Heart left ventricle (tissue), 16 donors: Measurements from ENCODE around the gene ADTRP. TPM values are rescaled to one million over a fixed set of nuclear protein-coding genes. Genes with fewer than 3 reads are reported as not detected.

ENCODE experiments used
- ATAC-seq, 4 donors: fragments of 200-7000 bp; cut with Tn5 transposase; one replicate each; pipeline ENCODE4 v1.9.1; 2020 to 2022; ENCODE audit warnings: moderate library complexity in 4 of 4, mild to moderate bottlenecking in 3 of 4, moderate number of reproducible peaks in 1 of 4
- DNase-seq, 5 donors: peaks; one replicate each; pipeline ENCODE4 v3.0.0-alpha.2; 2020
- H3K27ac ChIP-seq, 12 donors: fragments of 200-600 bp; sonication (generic) in 4 of 12; one replicate each; pipeline versions ENCODE4 v1.5.0 to v1.8.0; 2016 to 2022; ENCODE audit warnings: mild to moderate bottlenecking in 2 of 12
- H3K27me3 ChIP-seq, 9 donors: fragments of 200-600 bp; sonication (generic) in 2 of 9; one replicate each; pipeline versions ENCODE4 v1.5.1 to v1.8.0; 2016 to 2022; ENCODE audit warnings: mild to moderate bottlenecking in 3 of 9
- H3K36me3 ChIP-seq, 9 donors: fragments of 200-600 bp; sonication (generic) in 2 of 9; one replicate each; pipeline versions ENCODE4 v1.5.0 to v1.8.0; 2018 to 2022; ENCODE audit warnings: mild to moderate bottlenecking in 2 of 9
- H3K4me1 ChIP-seq, 12 donors: fragments of 200-600 bp; sonication (generic) in 4 of 12; one replicate each; pipeline versions ENCODE4 v1.5.0 to v1.8.0; 2016 to 2022; ENCODE audit warnings: mild to moderate bottlenecking in 3 of 12
- H3K4me3 ChIP-seq, 12 donors: fragments of 200-600 bp; sonication (generic) in 4 of 12; one replicate each; pipeline versions ENCODE4 v1.5.0 to v1.8.0; 2017 to 2022; ENCODE audit warnings: mild to moderate bottlenecking in 9 of 12, moderate library complexity in 4 of 12
- H3K9me3 ChIP-seq, 12 donors: fragments of 200-600 bp; sonication (generic) in 4 of 12; one replicate each; pipeline versions ENCODE4 v1.5.0 to v1.8.0; 2016 to 2022; ENCODE audit warnings: mild to moderate bottlenecking in 1 of 12
- CTCF ChIP-seq, 12 donors: fragments of 200-600 bp; sonication (generic) in 4 of 12; IDR thresholded peaks; one replicate each; pipeline versions ENCODE4 v1.5.0 to v1.8.0; 2018 to 2022; ENCODE audit warnings: antibody characterized with exemption in 12 of 12, mild to moderate bottlenecking in 5 of 12
- POLR2A ChIP-seq, 2 donors: fragments of 450-650 bp; IDR thresholded peaks; one replicate each; pipeline ENCODE4 v1.6.1; 2017; ENCODE audit warnings: antibody characterized with exemption in 2 of 2, mild to moderate bottlenecking in 2 of 2, moderate library complexity in 2 of 2
- WGBS, 4 donors: extraction: QIAGEN DNeasy Blood & Tissue Kit in 2 of 4; methylation state at CpG; one replicate each; pipeline versions ENCODE4 v1.1.5 to v1.1.7; 2013 to 2018; 5-methylcytosine and 5-hydroxymethylcytosine counted together
- intact Hi-C, 10 donors: fragments of 100-400 bp; cut with DNase I; formaldehyde crosslinking; loops; one replicate each; pipeline versions ENCODE4 v1.11.1 to v1.14.2; 2022
- polyA plus RNA-seq, 2 donors: library from polyadenylated mRNA; stranded (reverse); fragments of 200-250 nt; gene quantifications; one replicate each; pipeline ENCODE4 v1.2.3, GENCODE V29; 2013
- total RNA-seq, 9 donors: library from RNA; depleted of rRNA in 2 of 9; stranded (reverse); fragments of >200 nt in 2 of 9; fragmentation: NEBNext Ultra II Directional in 3 of 9; extraction: Animal tissue kit (Norgen Biotek cat#: 25700) in 3 of 9; gene quantifications; one replicate each; pipeline versions ENCODE4 v1.1.0 to v1.2.4, GENCODE V29; 2016 to 2023
- donor health status: ischemic (EF 13 %, LVEDD 7.1; RV severe dilation, severe dysfunction).
- donor health status: healthy with polysubstance abuse.
- donor health status: DM: no; HTN: yes; CAD: no.
- donor health status: DM: no; HTN: no; CAD: no.
- donor health status: ischemic (EF 25% LVEDD 6.9; RV normal size, moderate dysfunction).
- donor health status: ischemic (EF 25% LVEDD 5.7; RV mildly dilated, moderate dysfunction).
- donor health status: healthy.
- donor health status: DM: yes; HTN: yes; CAD: no.
- donor health status: ischemic (EF 35%, LVEDD 5.7; RV mildly dilated, moderate dysfunction).
- donor health status: nonischemic (EF 11% LVEDD 7.7; RV severe dilation, severe dysfunction).
- donor health status: DM: yes; HTN: yes; CAD: no.
- donor health status: PGD.
- donor health status: ischemic (EF 29% LVEDD 5.4; RV normal size, mild dysfunction).
- donor health status: nonischemic (EF 23%, LVEDD 6.1; RV moderate dilation, normal function).

Gene ADTRP
- total and polyA plus RNA-seq, 11 donors: 0.26 to 0.85 (median 0.45) TPM; not detected in 7

- intact Hi-C loops: no loop called here
- WGBS, 4 donors: 80 to 88% (median 86%) methylated on average over 5 of the region's 5 CpGs
- Histone ChIP-seq H3K27me3 (peaks cover 0 to 7% (median 0%) of the 10 kb centered on the region in 9 donors), H3K36me3 (no peaks in the 10 kb centered on the region), H3K4me1 (no peaks in the 10 kb centered on the region), H3K27ac (no peak overlapping the region), H3K9me3 (peaks cover 0 to 12% (median 0%) of the 10 kb centered on the region in 12 donors), H3K4me3 (no peak overlapping the region)
- no peak for DNase-seq
- TF ChIP-seq POLR2A (IDR thresholded peaks at IDR 0.05): no peak
- TF ChIP-seq CTCF (IDR thresholded peaks at IDR 0.05): no peak
- no peak for ATAC-seq
Measured at GRCh38 chr6:11672669-11673068, 105.9 kb downstream of the ADTRP start.

DNA sequence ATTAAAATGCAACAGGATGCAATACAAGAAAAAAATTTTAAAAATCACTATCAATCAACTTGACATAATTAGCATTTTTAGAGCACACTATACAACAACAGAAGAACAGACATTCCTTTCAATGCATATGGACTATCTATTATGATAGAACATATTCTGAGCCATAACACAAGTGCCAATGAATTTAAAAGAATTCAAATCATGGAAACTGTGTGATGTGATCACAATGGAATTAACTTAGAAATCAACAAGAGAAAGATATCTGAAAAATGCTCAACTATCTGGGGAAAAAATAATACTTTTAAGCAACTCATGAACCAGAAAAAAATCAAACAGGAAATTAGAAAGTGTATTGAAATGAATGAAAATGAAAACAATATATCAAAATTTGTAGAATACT lies 106.3 kb downstream of the ADTRP start:
- Histone ChIP-seq H3K27ac (no peak overlapping the region), H3K9me3 (peaks cover 0 to 12% (median 0%) of the 10 kb centered on the region in 12 donors), H3K4me1 (no peaks in the 10 kb centered on the region), H3K27me3 (peaks cover 0 to 7% (median 0%) of the 10 kb centered on the region in 9 donors), H3K36me3 (no peaks in the 10 kb centered on the region), H3K4me3 (no peak overlapping the region)
- DNase-seq: no peak
- intact Hi-C loops: no loop called here
- no peak for TF ChIP-seq CTCF (IDR thresholded peaks at IDR 0.05)
- no peak for TF ChIP-seq POLR2A (IDR thresholded peaks at IDR 0.05)
- no peak for ATAC-seq

DNA sequence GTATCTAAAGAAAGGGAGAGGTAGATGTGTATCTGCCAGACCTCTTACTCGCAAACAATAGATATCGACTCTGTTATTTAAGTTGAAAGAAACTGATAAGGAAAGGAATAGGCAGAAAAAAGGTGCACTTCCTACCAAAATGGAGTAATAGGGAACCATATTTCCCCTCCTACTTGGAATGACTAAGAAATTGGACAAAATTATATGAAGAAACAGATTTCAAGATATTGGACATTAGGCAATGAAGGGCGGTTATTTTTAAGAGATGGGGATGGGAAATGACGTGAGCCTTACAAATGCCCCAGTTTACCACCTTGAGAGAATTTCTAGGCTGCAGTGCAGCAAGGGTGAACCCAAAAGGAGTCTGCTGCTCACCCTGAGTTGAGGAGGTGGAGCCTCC lies 108.9 kb downstream of the ADTRP start:
- TF ChIP-seq CTCF (IDR thresholded peaks at IDR 0.05) (no peak), POLR2A (IDR thresholded peaks at IDR 0.05) (no peak)
- 94 to 98% (median 97%) methylated on average over 4 of the region's 4 CpGs for WGBS, 4 donors
- Histone ChIP-seq H3K4me1 (no peaks in the 10 kb centered on the region), H3K27ac (no peak overlapping the region), H3K36me3 (no peaks in the 10 kb centered on the region), H3K27me3 (peaks cover 0 to 7% (median 0%) of the 10 kb centered on the region in 9 donors), H3K9me3 (peaks cover 0 to 12% (median 0%) of the 10 kb centered on the region in 12 donors), H3K4me3 (no peak overlapping the region)
- DNase-seq: no peak
- ATAC-seq: no peak
- intact Hi-C loops: no loop called here

DNA sequence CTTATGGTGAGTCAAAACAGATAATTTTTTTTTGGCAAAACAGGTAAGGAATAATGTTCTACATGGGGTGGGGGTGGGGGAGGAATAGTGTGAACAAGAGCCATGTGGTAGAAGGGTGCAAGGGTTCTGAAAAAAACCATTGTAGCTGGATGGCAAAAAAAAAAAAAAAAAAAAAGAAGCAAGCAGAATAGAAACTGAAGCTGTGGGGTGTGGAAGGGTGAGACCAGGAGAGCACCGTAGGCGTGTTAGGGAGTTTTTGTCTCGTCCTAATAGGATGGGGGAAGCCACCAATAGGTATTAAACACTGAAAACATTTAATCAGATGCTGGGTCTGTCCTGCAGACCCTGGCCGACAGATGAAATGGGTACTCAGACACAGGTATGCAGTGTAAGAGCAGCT lies 110.1 kb downstream of the ADTRP start:
- DNase-seq: no peak
- Histone ChIP-seq H3K4me3 (no peak overlapping the region), H3K9me3 (peaks cover 0 to 12% (median 0%) of the 10 kb centered on the region in 12 donors), H3K27me3 (peaks cover 0 to 7% (median 0%) of the 10 kb centered on the region in 9 donors), H3K36me3 (no peaks in the 10 kb centered on the region), H3K27ac (no peak overlapping the region), H3K4me1 (no peaks in the 10 kb centered on the region)
- intact Hi-C loops: no loop called here
- WGBS, 4 donors: 85 to 90% (median 87%) methylated on average over 4 of the region's 4 CpGs
- no peak for ATAC-seq
- TF ChIP-seq CTCF (IDR thresholded peaks at IDR 0.05) (no peak), POLR2A (IDR thresholded peaks at IDR 0.05) (no peak)
